GM19043 (cell line): ENCODE measurements around the gene C1orf52.
"Not testable (repeated sequence)": the region's sequence is repeated elsewhere in the genome, so short reads cannot be mapped to it uniquely, and the experiment has no call there.

Experiments used
- ATAC-seq: cut with Tn5 transposase; IDR thresholded peaks from one replicate; pipeline ENCODE4 v1.9.1; 2021; ENCODE audit warnings: low read depth; ENCODE audit not compliant: unreplicated experiment

C1orf52 gene

GRCh38 chr1:85279458-85280080, 20.1 kb upstream of the C1orf52 start:
- no peak for ATAC-seq

- ATAC-seq = no peak
Measured at GRCh38 chr1:85278853-85279314, 19.4 kb upstream of the C1orf52 start.

- no peak for ATAC-seq
Measured at GRCh38 chr1:85277802-85278201, 18.3 kb upstream of the C1orf52 start.

GRCh38 chr1:85276978-85277639, 17.6 kb upstream of the C1orf52 start:
- no peak for ATAC-seq

GRCh38 chr1:85276215-85276977, 16.9 kb upstream of the C1orf52 start, which contains the start of gene BCL10:
Gene BCL10, minus strand, starts transcription at chr1:85276632. Its CDS starts 280 bp downstream, at chr1:85276352.
- peak; percentile 95 for ATAC-seq

GRCh38 chr1:85275701-85276214, 16.3 kb upstream of the C1orf52 start:
- ATAC-seq = peak; percentile 10

- no peak for ATAC-seq
Measured at GRCh38 chr1:85274969-85275453, 15.5 kb upstream of the C1orf52 start.

GRCh38 chr1:85273397-85273796, 13.9 kb upstream of the C1orf52 start:
- ATAC-seq = no peak

GRCh38 chr1:85268801-85269585, 9.5 kb upstream of the C1orf52 start:
- no peak for ATAC-seq

- ATAC-seq = no peak
Measured at GRCh38 chr1:85267313-85267712, 7.9 kb upstream of the C1orf52 start.

GRCh38 chr1:85264150-85264549, 4.7 kb upstream of the C1orf52 start:
- ATAC-seq = no peak

- no peak for ATAC-seq
Measured at GRCh38 chr1:85262985-85263384, 3.5 kb upstream of the C1orf52 start.

- ATAC-seq = no peak
Measured at GRCh38 chr1:85259912-85260274, 431 bp upstream of the C1orf52 start.

- ATAC-seq = peak; percentile 0
Measured at GRCh38 chr1:85258536-85259117, 835 bp downstream of the C1orf52 start.

- ATAC-seq = not testable (repeated sequence)
Measured at GRCh38 chr1:85249042-85249441, 10.4 kb downstream of the C1orf52 start.

- ATAC-seq = no peak
Measured at GRCh38 chr1:85245891-85246290, 13.6 kb downstream of the C1orf52 start.

GRCh38 chr1:85245456-85245855, 14.0 kb downstream of the C1orf52 start:
- ATAC-seq = no peak

GRCh38 chr1:85244271-85245061, 15.0 kb downstream of the C1orf52 start:
- ATAC-seq = no peak

- ATAC-seq = no peak
Measured at GRCh38 chr1:85243372-85243771, 16.1 kb downstream of the C1orf52 start.
